GM19043 (cell line): ENCODE data around the gene ADARB2.

Experiments
- ATAC-seq: cut with Tn5 transposase; IDR thresholded peaks from one replicate; pipeline ENCODE4 v1.9.1; 2021; ENCODE audit warnings: low read depth; ENCODE audit not compliant: unreplicated experiment

Gene ADARB2

DNA sequence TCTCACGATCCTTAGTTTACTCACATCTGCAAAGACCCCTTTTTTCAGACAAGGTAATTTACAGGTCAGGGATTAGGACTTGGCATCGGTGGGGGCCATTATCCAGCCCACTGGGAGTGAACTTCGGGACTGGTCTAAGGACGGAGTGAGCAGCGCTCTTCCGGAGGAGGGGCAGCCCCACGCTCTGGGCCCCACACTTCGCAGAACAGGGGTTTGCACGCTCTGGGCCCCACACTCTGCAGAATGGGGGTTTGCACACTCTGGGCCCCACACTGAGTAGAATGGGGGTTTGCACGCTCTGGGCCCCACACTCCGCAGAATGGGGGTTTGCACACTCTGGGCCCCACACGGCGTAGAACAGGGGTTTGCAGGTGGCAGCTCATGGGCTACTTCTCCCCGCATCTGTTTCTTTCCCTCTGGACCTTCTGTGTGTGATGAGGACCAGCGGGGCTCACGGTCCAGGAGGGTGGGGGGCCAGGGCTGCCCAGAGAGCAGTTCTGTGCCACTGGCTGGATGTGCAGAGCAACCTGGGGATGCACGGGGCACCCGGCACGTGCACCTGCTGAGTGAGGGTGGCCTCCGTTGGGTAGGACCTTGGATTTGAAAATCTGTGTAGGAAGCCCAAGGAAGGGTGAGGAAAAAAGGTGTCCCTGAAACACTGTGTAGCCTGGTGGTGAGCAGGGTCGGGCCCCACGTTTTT lies 546.4 kb downstream of the ADARB2 start:
- ATAC-seq, result no peak

DNA sequence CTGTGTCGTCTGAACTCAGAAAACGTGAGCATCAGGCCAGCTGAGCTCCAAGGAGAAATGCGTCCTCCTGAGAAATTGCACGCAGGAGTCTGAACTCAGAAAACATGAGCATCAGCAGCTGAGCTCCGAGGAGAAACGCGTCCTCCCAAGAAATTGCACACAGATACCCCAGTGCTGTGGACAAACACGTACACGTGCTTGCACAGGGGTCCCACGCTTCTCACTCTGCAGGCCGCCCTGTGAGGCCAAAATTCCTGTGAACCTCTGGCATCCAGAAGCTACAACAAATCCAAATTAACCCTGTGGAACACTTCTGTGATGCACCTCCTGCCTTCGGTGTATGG lies 547.3 kb downstream of the ADARB2 start:
- ATAC-seq, result no peak

DNA sequence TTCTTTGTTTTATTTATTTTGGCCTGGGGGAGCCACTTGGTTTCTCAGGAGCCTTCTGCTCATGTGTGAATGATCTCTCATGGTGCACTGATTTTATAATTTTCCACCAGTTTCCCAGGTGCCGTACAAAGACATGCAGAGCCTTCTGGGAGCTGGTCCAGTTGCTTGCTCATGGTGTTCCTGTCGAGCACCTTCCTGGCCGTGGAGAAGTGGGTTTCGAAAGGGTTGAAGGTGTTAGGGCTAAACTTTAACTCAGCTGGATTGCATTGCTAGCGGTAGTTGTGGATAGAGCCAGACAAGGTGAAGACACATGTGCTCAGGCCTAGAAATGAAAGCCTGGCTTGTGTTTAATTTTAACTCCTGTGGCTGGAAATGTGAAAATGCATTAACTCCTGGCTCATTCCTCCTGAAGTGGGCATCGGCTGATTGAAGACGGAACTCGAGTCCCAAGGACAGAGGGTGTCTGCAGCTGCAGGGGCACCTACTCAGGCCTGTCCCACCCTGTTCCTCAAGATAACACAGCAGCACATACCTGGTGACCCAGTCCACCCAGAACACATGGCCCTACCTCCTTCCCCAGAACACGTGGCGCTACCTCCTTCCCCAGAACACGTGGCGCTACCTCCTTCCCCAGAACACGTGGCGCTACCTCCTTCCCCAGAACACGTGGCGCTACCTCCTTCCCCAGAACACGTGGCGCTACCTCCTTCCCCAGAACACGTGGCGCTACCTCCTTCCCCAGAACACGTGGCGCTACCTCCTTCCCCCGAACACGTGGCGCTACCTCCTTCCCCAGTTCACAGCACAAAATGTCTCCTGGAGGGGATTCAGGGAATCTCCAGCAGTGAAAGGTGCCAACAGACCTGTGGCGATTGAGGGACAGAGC lies 547.9 kb downstream of the ADARB2 start:
- no peak for ATAC-seq

DNA sequence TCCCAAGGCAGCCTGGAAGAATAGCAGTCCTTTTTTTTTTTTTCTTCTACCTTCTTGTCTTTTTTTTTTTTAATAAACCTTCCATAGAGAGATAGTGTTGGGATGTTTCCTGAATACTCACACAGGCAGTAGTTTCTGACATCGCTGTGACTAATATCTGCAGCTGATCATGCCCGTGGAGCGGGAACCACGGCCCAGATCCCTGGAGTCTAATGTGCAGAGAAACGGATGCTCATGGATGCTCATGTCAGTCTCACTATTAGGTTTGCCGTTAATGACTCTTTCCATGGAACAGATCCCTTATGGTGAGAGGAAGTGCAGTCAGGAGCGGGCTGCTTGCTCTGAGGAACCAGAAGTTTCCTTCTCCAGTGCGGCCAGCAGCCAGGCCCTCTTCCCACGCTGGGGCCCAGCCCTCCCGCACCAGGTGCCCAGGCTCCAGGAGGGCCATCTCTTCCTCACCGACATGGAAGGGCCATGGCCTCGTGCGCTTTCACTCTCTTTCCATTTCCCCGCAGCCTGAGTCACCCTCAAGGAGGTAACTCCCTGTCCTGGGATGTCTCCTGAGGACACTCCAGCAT lies 548.7 kb downstream of the ADARB2 start:
- ATAC-seq, result no peak

DNA sequence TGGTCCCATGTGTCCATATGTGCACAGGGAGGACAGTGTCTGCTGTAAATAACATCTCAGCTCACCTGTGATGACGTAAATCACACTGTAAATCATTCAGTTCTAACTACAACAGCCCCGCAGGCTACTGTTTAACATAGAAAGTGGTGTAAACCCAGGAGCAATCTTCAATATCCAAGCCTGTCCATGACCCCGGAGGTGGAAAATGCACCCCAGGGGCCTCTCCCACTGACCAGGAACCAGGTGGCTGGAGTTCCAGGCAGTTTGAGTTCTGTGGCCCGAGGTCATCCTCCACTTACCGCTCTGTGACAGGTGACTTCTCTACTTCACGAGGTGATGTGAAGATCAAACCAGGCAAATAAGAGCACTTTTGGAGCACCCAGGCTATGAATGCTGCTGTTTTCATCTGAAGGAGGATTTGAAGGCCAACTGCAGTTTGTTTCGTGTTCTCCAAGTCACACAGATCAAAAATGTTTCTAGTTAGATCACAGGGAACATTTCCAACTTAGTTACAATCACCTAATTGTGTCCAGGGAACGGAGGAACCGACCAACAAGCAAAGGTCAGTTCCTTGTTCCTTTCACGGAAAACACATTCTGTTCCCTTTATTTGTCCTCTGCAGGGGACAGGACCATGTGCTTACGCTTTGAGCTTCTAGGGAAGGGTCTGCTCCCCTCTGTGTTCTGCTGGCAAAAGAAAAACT lies 549.3 kb downstream of the ADARB2 start:
- ATAC-seq, result no peak

DNA sequence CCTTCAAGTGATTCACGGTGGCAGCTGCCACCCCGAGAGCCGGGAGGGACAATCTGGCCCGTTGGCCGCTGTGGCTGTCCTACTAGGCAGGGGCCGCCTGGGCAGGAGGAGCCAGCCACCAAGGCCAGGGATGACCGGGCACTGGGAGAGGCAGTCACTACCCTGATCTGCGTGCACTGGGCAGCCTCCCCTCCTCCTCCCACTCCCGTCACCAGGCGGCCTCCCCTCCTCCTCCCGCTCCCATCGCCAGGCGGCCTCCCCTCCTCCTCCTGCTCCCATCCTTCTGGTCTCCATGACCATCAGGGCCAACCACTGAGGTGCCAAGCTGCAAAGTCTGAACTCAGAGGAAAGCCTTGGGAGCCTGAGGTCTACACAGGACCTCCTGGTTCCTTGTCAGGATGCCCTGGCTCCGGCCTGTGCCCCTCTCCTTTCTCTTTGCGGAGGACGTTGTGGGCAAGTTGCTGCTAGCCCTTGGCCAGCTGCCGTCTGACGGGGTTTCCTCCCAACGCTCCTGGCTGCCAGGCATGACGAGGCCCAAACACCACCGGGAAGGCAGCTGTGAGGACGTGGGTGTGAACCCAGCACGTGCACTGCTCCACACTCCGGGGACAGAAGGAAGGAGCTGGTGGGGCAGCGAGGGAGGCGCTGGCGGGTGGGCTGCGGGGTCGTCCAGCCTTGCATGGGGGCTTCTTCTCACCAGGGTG lies 550.0 kb downstream of the ADARB2 start:
- no peak for ATAC-seq

DNA sequence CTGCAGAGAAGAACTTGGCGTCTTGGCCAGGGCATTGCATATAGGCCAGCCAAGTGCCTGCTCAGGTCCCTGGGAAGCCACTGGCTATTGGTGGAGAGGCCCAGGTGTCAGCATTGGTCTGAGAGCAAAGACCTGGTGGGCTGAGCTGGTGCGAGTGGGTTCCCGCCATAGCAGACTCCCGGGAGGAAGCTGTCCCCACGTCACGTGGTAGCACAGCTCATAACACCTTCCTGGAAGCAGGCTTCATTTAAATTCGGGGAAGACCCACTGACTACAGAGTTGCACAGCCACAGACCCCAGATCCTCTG lies 550.7 kb downstream of the ADARB2 start:
- no peak for ATAC-seq

DNA sequence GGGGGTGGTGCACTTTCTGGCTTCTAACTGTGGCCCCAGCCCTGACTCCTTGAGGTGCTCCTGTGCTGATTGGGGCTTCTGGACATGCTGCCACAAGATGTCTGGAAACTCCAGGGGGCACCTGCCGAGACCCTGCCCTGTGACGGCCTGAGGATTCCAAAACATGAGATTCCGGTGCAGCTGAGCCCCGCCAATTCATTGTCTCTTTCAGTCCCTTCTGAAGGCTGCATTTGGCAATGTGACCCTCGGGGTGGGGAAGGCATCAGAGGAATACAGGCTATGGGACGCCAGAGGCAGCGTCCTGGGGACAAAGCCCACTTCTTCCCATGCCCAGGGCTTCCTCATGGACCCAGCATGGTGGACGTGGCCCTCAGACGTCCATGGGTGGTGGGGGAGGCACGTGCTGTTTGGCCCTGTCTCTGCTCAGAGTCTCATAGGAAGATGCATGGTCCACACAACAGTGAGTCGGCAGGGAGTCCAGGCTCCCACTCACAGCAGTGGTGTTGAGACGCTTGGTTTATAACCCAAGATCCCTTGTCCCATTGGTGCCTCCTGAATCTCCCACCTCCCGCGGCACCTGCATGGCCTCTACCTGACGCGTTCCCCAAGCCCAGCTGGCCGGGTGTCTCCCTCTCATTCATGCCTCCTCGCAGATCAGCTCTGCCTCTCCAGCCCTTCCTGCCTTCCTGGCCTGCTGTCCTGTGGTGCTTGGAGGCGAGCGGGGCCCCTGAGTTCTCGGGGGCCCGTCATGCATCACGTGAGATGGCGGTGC lies 551.2 kb downstream of the ADARB2 start:
- no peak for ATAC-seq

DNA sequence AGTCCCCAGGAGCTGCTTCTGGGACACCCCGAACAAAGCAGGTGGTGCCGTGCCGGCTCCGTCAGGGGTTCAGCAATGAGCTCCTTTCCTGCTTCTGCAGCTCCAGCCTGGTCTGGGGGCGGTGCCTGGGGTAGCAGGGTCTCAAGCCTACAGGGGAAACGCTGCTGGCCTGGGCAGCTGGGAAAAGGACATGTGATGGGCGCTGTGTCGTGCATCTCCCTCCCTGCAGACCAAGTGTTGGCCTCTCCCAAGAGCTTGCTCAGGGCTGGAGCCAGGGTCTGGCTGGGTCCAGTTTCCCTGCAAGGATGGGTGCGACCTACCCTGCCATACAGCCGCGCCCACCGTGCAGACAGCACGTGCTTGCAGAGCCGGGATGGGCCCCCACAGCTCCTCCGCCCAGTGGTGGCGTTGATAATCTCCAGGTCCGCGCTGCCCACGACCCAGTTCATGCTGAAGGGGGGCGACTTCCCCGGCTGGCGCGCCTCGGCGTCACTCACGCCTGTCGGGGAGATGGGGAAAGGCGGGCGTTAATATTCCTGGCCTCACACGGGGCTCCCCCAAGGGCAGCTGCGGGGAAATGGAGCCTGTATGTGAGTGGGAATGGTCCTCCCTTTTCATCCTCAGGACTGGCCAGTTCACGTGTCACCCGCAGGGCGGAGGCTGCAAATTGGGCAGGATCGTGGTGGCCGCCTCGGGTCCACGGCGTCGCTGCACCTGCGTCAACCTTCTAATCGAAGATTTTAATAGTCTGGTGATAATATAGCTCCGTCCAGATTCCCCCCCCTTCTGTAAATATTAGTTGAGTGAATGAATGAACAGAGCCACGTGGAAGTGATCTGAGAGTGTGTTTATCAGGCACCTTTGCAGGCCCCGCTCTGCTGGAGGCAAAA lies 552.5 kb downstream of the ADARB2 start:
- no peak for ATAC-seq

DNA sequence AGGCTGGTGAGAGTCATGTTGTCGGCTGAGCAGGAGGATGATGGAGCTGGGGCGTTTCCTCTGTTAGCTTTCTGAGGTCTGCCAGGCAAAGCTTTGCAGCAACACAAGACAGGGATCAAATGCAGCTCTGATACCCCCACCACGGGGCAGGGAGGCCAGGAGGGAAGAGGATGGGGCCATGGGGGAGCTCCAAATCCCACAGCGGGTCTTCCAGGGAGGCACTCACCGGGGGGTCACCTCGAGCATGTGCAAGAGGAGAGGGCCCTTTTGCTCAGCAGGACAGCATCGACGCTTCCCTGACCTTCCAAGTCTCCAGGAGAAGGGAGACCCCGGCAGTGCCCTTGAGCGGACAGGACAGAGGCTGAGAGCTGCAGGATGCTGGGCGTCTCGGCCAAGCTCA lies 553.6 kb downstream of the ADARB2 start:
- ATAC-seq, result no peak

DNA sequence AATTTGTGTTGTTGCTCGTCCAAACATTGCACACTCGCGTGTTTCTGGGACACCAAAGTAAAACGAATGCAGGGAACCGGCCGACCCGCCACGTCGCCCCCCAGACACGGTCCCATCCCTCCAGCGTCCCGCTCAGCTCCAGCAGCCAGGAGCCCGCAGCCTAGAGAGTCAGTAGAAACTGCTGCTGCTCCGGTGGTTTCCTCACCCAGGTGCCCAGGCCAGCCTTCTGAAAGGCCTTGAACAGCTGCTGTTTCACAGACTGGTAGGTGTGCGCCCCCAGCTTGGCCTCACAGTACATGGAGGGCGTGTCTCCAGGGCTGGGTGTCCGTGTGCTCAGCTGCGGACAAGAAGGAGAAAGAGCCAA lies 554.3 kb downstream of the ADARB2 start:
- no peak for ATAC-seq

DNA sequence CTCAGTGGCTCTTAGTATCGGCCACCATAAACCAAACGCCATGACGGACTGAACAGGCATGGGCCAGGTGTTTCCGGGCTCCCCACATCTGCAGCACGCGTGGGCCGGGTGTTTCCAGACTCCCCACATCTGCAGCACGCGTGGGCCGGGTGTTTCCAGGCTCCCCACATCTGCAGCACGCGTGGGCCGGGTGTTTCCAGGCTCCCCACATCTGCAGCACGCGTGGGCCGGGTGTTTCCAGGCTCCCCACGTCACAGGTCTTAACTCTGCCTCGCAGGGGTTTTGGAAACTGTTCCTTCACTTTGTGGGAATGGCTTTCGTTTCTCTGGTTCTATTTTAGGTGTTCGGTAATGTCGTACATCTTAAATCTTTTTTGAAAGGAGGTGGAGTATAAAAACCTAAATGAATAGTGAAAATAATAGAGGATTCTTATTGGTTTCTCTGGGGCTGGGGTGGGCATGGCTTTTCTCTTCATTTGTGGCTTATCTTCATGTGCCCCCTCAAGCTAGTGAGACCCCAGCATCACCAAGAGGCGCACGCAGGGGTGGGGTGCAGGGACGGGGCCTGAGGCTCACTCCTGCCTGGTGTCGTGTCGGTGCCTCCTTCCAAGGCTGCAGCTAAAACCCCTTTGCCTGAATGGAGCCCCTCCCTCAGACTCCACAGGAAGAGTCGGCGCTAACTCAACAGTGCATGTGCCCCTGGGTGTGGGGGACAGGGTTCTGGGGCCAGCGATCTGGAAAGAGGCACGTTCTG lies 554.9 kb downstream of the ADARB2 start:
- no peak for ATAC-seq

DNA sequence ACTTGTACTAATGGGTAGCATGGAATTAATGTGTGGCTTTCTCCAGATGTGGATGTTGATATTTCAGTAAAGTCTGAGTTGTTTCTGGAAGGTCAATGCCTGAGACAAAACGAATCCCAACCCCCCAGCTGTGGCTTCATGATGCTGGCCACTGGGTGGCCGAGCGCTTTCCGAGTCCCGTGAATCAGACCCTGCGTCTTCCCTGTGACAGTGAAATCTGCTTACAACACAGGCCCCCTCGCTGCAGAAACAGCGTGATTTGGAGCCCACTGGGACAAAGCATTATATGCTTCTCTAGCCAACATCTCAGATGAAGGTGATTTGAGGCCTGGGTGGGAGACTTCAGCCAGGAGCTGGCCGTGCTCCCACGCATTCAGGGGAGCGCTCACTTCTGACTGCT lies 556.5 kb downstream of the ADARB2 start:
- no peak for ATAC-seq

DNA sequence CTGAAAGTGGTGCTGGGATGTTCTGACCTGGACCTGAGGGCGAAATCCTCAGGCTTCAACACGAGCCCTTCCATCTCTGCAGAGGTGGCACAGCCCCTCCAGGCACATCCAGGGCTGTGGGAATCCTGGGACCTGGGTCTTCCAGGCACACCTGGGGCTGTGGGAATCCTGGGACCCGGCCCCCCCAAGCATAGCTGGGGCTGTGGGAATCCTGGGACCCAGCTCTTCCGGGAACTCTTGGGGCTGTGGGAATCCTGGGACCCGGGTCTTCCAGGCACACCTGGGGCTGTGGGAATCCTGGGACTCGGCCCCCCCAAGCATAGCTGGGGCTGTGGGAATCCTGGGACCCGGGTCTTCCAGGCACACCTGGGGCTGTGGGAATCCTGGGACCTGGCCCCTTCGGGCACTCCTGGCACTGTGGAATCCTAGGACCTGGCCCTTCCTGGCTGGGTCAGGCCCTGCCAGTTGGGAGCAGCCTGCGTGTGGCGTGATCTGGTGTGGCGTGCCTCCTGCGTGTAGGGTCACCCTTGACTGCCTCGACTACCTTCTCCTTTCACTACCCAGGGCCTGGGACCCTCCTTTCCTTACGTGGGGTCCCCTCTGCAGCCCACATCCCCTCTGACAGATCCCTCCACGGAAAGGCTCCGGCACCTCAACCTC lies 557.1 kb downstream of the ADARB2 start:
- ATAC-seq, result no peak

DNA sequence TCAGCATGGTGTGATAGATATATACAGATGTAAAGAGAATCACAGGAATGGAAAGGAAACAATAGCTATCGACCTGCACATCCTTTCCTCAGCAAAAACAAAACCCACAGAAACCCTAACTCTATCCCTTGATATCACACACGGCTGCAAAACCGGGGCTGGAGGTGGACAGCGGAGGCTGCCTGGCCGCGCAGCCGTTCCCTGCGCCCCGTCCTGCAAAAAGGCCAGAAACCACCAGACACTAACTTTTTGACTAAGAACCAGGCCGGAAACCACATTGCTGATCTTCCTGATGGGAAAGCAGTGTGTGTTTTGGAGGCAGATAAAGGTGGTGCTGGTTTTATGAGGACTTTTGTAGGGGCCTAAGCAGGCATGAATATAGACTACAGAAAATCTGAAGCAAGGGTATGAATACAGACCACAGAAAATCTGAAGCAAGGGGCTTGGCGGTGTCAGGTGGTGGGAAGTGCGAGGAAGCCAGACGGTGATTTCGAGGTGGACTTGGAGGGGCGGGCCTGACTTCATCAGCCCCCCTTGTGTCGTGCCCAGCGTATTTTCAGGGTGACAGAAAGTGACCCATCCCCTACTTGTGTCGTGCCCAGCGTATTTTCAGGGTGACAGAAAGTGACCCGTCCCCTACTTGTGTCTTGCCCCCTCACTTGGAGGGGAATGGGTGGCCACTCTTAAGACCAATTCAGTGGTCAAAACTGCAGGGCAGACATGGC lies 557.8 kb downstream of the ADARB2 start:
- ATAC-seq, result no peak

DNA sequence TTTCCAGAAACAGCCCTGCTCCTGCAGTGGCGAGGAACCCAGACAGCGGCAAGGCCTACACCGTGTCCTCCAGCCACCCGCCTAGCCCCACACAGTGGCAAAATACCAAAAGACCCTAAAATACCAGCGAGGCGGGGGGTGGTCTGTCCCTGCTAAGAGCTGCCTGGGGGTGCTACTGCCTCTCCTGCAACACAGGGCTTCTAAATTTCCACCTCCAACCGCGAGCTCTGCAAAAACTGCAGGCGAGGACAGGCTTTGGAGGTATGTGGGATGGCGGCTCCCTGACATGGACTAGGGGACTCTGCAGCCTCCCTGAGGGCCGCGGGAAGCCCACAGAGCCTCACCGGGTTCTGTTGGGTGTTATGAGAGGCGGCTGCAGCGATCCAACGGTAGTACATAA lies 558.8 kb downstream of the ADARB2 start:
- no peak for ATAC-seq

DNA sequence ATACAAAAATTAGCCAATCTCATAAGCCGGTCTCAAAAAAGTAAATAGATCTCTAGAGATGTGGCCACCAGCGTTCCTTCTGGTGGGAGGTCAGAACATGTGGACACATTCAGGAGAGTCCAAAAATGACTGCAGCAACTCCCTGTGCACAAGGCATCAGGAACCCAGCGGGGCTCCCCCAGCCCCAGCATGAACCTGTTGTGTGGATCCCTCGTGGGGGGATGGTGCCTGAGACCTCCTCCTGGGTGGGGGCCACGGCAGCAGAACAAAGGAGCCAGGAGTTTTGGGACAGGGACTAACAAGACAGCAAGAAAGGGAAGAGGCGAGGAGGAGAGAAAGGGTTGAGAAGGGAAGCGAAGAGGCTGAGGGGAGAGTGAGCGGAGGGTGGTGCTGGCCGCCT lies 559.4 kb downstream of the ADARB2 start:
- ATAC-seq, result no peak
